Stimulated activated naive CD8-positive, alpha-beta T cell treated with anti-CD3 and anti-CD28 coated beads, Interleukin-15, amount 100 ng/mL, for 72 hours (primary cell): Measurements from ENCODE around the gene AP3B2.
"Not testable (repeated sequence)": the region's sequence is repeated elsewhere in the genome, so short reads cannot be mapped to it uniquely, and the experiment has no call there.

Source experiments
- ATAC-seq: fragments of 150-1000 bp; cut with Tn5 transposase; 2 replicates; pipeline ENCODE4 v1.10.0; 2021; ENCODE audit warnings: mild to moderate bottlenecking, moderate library complexity
- DNase-seq, 2 donors: peaks; one replicate each; pipeline ENCODE4 v3.0.0; 2021 to 2022
- H3K27ac Mint-ChIP-seq, 2 donors: one replicate each; pipeline ENCODE4 v1.8.0; 2022; ENCODE audit warnings: mild to moderate bottlenecking in 2 of 2, mixed read lengths in 2 of 2, moderate library complexity in 2 of 2
- H3K27me3 Mint-ChIP-seq: one replicate; pipeline ENCODE4 v1.8.0; 2022; ENCODE audit warnings: mixed read lengths
- H3K4me1 Mint-ChIP-seq: one replicate; pipeline ENCODE4 v1.8.0; 2022; ENCODE audit warnings: mild to moderate bottlenecking, mixed read lengths
- H3K4me3 Mint-ChIP-seq, 2 donors: one replicate each; pipeline ENCODE4 v1.8.0; 2022; ENCODE audit warnings: mild to moderate bottlenecking in 2 of 2, mixed read lengths in 2 of 2, moderate library complexity in 1 of 2
- H3K9me3 Mint-ChIP-seq, 2 donors: one replicate each; pipeline ENCODE4 v1.8.0; 2022; ENCODE audit warnings: mixed read lengths in 2 of 2

AP3B2 gene

DNA sequence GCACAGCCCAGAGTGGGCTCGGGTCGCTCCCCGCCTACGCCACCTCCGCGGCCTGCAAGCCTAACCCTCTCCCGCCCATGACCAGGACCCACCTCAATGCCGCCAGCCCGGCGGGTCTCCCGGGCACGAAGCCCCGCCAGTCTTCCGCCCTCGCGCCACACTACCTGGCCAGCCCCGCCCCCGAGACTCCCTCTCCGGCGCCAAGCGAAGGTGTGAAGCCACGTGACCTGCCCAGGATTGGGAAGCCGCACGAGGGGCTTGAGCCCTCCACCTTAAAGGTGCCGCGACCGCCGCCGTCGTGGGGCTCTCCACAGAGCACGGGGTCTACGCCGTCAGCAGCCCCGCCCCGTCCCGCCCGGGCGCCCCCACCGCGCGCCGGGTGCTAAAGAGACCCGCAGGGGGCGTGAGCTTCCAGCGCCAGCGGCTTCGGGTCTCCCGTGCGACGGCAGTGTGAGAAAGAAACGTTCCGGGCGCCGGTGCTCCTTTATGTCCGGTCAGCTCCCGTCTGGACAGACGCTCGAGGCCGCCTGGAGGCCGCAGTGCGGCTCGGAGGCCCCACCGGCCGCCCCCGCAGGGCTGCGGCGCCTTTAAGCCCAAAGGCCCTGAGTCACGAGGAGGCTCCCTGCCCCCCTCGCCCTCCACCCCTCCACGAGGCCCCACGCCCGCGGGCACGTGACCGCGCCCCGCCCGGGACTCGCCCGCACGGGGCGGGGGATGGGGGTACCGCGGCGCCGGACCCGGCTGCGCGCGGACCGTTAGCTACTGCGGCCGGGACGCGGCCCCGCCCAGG lies 62.4 kb downstream of the AP3B2 start, which contains the start of gene CPEB1:
TSS of gene CPEB1 (minus strand) at position 319 of the 790 bp plus-strand sequence. CDS start 18,904 bp downstream, outside the sequence.
- Mint-ChIP-seq H3K27me3 (peaks cover 56% of the 10 kb centered on the region), H3K9me3 (no peaks in the 10 kb centered on the region), H3K27ac (no peak within 1 kb of the TSS), H3K4me3 (peak within 1 kb of the TSS; percentile 76 to 79), H3K4me1 (peaks cover 21% of the 10 kb centered on the region)
- peak; percentile 35 to 50 for DNase-seq
- ATAC-seq: peak; percentile 72

- H3K27me3 Mint-ChIP-seq: peaks cover 54% of the 10 kb centered on the region
- H3K9me3 Mint-ChIP-seq: no peaks in the 10 kb centered on the region
- H3K4me3 Mint-ChIP-seq: peak overlapping the region; percentile 76 to 79
- H3K27ac Mint-ChIP-seq: no peak overlapping the region
- ATAC-seq: peak; percentile 32
- H3K4me1 Mint-ChIP-seq: peaks cover 21% of the 10 kb centered on the region
- no peak for DNase-seq
Measured at GRCh38 chr15:82646250-82647044, 63.2 kb downstream of the AP3B2 start.

GRCh38 chr15:82644967-82645852 lies 64.5 kb downstream of the AP3B2 start:
- H3K27me3 Mint-ChIP-seq: peaks cover 66% of the 10 kb centered on the region
- H3K27ac Mint-ChIP-seq, DNase-seq, H3K9me3 Mint-ChIP-seq, H3K4me3 Mint-ChIP-seq, ATAC-seq: not testable (repeated sequence)
- peaks cover 21% of the 10 kb centered on the region for H3K4me1 Mint-ChIP-seq

GRCh38 chr15:82643992-82644391 lies 65.7 kb downstream of the AP3B2 start:
- DNase-seq (no peak), ATAC-seq (no peak)
- Mint-ChIP-seq H3K9me3 (no peaks in the 10 kb centered on the region), H3K4me1 (peaks cover 21% of the 10 kb centered on the region), H3K4me3 (no peak overlapping the region), H3K27me3 (peaks cover 62% of the 10 kb centered on the region), H3K27ac (no peak overlapping the region)

DNA sequence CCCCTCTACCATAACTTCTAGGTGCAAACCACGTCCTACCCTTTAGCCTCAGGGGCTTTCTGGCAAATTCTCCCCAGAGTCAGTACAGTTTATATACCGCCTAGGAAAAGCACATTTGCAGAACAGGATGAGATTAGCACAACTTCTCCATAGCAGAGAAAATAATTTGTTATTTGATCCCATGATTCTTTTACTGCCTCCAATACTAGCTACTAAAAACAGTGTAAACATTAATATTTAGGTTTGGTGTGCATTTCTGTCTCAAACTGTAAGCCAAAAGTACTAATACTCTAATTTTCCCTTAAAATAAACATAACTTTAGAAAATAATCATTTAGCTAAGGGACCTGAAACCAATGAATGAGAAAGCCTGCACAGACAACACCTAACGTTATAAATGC lies 67.0 kb downstream of the AP3B2 start:
- ATAC-seq (no peak), DNase-seq (no peak)
- no peak overlapping the region for H3K4me3 Mint-ChIP-seq
- H3K4me1 Mint-ChIP-seq: peaks cover 15% of the 10 kb centered on the region
- peaks cover 52% of the 10 kb centered on the region for H3K27me3 Mint-ChIP-seq
- no peaks in the 10 kb centered on the region for H3K9me3 Mint-ChIP-seq
- no peak overlapping the region for H3K27ac Mint-ChIP-seq

GRCh38 chr15:82641129-82641798 lies 68.4 kb downstream of the AP3B2 start:
- Mint-ChIP-seq H3K4me3 (no peak overlapping the region), H3K9me3 (no peaks in the 10 kb centered on the region), H3K27me3 (peaks cover 47% of the 10 kb centered on the region), H3K27ac (no peak overlapping the region), H3K4me1 (peaks cover 5% of the 10 kb centered on the region)
- ATAC-seq: no peak
- DNase-seq: no peak

GRCh38 chr15:82640672-82641071 lies 69.0 kb downstream of the AP3B2 start:
- DNase-seq (no peak), ATAC-seq (no peak)
- no peak overlapping the region for H3K4me3 Mint-ChIP-seq
- no peaks in the 10 kb centered on the region for H3K9me3 Mint-ChIP-seq
- H3K27ac Mint-ChIP-seq: no peak overlapping the region
- peaks cover 43% of the 10 kb centered on the region for H3K27me3 Mint-ChIP-seq
- no peaks in the 10 kb centered on the region for H3K4me1 Mint-ChIP-seq

- no peak for ATAC-seq
- no peaks in the 10 kb centered on the region for H3K9me3 Mint-ChIP-seq
- no peak overlapping the region for H3K4me3 Mint-ChIP-seq
- peaks cover 20% of the 10 kb centered on the region for H3K27me3 Mint-ChIP-seq
- no peaks in the 10 kb centered on the region for H3K4me1 Mint-ChIP-seq
- no peak overlapping the region for H3K27ac Mint-ChIP-seq
- no peak for DNase-seq
Measured at GRCh38 chr15:82635798-82636197, 73.9 kb downstream of the AP3B2 start.

DNA sequence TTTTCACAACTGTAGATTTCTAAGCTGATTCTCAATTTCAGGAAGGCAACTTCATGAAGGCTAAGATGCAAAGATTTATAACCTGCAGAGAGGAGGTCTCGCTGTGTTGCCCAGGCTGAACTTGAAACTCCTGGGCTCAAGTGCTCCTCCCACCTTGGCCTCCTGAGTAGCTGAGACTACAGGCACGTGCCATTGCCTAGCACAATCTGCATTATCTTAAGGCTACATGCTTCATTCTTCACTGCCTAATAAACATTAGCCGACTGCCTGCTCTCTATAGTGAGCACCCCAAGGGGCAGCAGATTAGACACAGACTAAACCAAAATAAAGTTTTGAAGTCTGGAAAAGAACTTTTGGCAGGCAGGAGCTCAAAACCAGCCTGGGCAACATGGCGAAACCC lies 79.6 kb downstream of the AP3B2 start:
- Mint-ChIP-seq H3K27me3 (no peaks in the 10 kb centered on the region), H3K9me3 (no peaks in the 10 kb centered on the region), H3K4me1 (no peaks in the 10 kb centered on the region), H3K4me3 (no peak overlapping the region), H3K27ac (no peak overlapping the region)
- DNase-seq (no peak), ATAC-seq (no peak)

DNA sequence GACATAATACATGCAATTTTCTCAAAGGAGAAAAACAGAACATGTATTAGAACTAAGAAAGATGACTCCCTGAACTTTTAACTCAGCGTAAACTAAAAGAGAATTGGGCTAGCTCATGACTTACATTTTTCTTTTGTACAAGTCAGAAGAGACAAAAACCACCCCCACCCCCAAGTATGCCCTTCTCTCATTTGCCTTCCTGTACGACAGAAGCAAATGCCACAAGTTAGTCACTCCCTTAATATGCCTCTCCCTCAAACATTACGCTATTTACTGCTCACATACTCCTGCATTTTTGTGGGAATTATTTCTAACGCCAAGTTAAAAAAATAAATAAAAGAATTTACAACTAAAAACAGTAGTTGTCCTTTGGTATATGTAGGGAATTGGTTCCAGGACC lies 84.5 kb downstream of the AP3B2 start:
- Mint-ChIP-seq H3K9me3 (no peaks in the 10 kb centered on the region), H3K4me3 (no peak overlapping the region), H3K4me1 (no peaks in the 10 kb centered on the region), H3K27ac (no peak overlapping the region), H3K27me3 (no peaks in the 10 kb centered on the region)
- ATAC-seq (no peak), DNase-seq (no peak)

GRCh38 chr15:82624438-82624837 lies 85.2 kb downstream of the AP3B2 start:
- H3K9me3 Mint-ChIP-seq: no peaks in the 10 kb centered on the region
- no peak overlapping the region for H3K27ac Mint-ChIP-seq
- DNase-seq: no peak
- H3K4me1 Mint-ChIP-seq: no peaks in the 10 kb centered on the region
- no peak for ATAC-seq
- no peak overlapping the region for H3K4me3 Mint-ChIP-seq
- no peaks in the 10 kb centered on the region for H3K27me3 Mint-ChIP-seq

GRCh38 chr15:82624008-82624407 lies 85.7 kb downstream of the AP3B2 start:
- Mint-ChIP-seq H3K9me3 (no peaks in the 10 kb centered on the region), H3K4me1 (no peaks in the 10 kb centered on the region), H3K27me3 (no peaks in the 10 kb centered on the region), H3K4me3 (no peak overlapping the region), H3K27ac (no peak overlapping the region)
- no peak for ATAC-seq
- DNase-seq: no peak

GRCh38 chr15:82621970-82622369 lies 87.7 kb downstream of the AP3B2 start:
- Mint-ChIP-seq H3K4me1 (no peaks in the 10 kb centered on the region), H3K9me3 (no peaks in the 10 kb centered on the region), H3K27me3 (no peaks in the 10 kb centered on the region), H3K27ac (no peak overlapping the region), H3K4me3 (no peak overlapping the region)
- DNase-seq (no peak), ATAC-seq (no peak)

- Mint-ChIP-seq H3K27ac (no peak overlapping the region), H3K27me3 (no peaks in the 10 kb centered on the region), H3K9me3 (no peaks in the 10 kb centered on the region), H3K4me1 (no peaks in the 10 kb centered on the region), H3K4me3 (no peak overlapping the region)
- DNase-seq (no peak), ATAC-seq (no peak)
Measured at GRCh38 chr15:82613747-82614146, 95.9 kb downstream of the AP3B2 start.

DNA sequence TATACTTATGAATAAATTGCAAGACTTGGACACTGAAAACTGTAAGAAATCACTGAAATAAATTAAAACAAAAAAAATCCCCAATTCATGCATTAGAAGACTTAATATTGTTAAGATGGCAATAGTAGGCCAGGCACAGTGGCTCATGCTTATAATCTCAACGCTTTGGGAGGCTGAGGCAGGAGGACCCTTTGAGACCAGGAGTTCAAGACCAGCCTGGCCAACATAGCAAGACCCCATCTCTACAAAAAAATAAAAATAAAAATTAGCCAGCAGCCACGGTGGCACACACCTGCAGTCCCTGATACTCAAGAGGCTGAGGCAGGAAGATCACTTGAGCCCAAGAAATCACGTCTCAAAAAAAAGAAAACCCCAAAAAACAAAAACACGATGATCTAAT lies 98.3 kb downstream of the AP3B2 start:
- no peak overlapping the region for H3K4me3 Mint-ChIP-seq
- H3K27me3 Mint-ChIP-seq: no peaks in the 10 kb centered on the region
- no peak overlapping the region for H3K27ac Mint-ChIP-seq
- no peak for DNase-seq
- H3K9me3 Mint-ChIP-seq: no peaks in the 10 kb centered on the region
- ATAC-seq: no peak
- no peaks in the 10 kb centered on the region for H3K4me1 Mint-ChIP-seq
